Neuronal stem cell (in vitro differentiated cells): ENCODE measurements around the gene EPB41L2.
"Not testable (repeated sequence)": the region's sequence is repeated elsewhere in the genome, so short reads cannot be mapped to it uniquely, and the experiment has no call there.

Experiments used
- DNase-seq: peaks from one replicate; pipeline ENCODE4 v3.0.0-alpha.2; 2013; ENCODE audit warnings: low spot score
- H2AFZ ChIP-seq: one replicate; pipeline ENCODE4 v1.6.1; 2013; ENCODE audit warnings: mild to moderate bottlenecking, low read length, inconsistent platforms
- H2AK5ac ChIP-seq: 2 replicates; pipeline ENCODE4 v1.6.1; 2013; ENCODE audit warnings: low read depth, mild to moderate bottlenecking, inconsistent platforms, low read length, moderate library complexity, mixed read lengths
- H2BK120ac ChIP-seq: 2 replicates; pipeline ENCODE4 v1.6.1; 2013; ENCODE audit warnings: low read depth, mild to moderate bottlenecking, inconsistent platforms, low read length, moderate library complexity, mixed read lengths
- H2BK12ac ChIP-seq: one replicate; pipeline ENCODE4 v1.6.1; 2013; ENCODE audit warnings: low read length, inconsistent platforms
- H2BK15ac ChIP-seq: 2 replicates; pipeline ENCODE4 v1.6.1; 2013; ENCODE audit warnings: mild to moderate bottlenecking, low read length, inconsistent platforms, mixed read lengths
- H2BK5ac ChIP-seq: one replicate; pipeline ENCODE4 v1.6.1; 2013; ENCODE audit warnings: inconsistent platforms, mild to moderate bottlenecking, low read length, moderate library complexity
- H3K14ac ChIP-seq: one replicate; pipeline ENCODE4 v1.6.1; 2013; ENCODE audit warnings: low read length, inconsistent platforms
- H3K18ac ChIP-seq: 2 replicates; pipeline ENCODE4 v1.6.1; 2013; ENCODE audit warnings: low read length, inconsistent platforms
- H3K23ac ChIP-seq: 2 replicates; pipeline ENCODE4 v1.6.1; 2013; ENCODE audit warnings: low read depth, mild to moderate bottlenecking, mixed read lengths, low read length, inconsistent platforms; ENCODE audit not compliant: poor library complexity
- H3K27ac ChIP-seq: replicated peaks from 3 replicates; pipeline ENCODE4 v1.5.1; 2013; ENCODE audit warnings: low read length, inconsistent platforms
- H3K27me3 ChIP-seq, 3 experiments: 2 replicates each; pipeline ENCODE4 v1.6.1; 2013; ENCODE audit warnings: low read length in 3 of 3, mild to moderate bottlenecking in 2 of 3, inconsistent platforms in 1 of 3, low read depth in 1 of 3, mixed read lengths in 1 of 3, moderate library complexity in 1 of 3; ENCODE audit not compliant: control insufficient read depth in 3 of 3, insufficient read depth in 3 of 3
- H3K36me3 ChIP-seq, 2 donors: replicated peaks in 1 of 2; 2 replicates each; pipeline ENCODE4 v1.6.1; 2013; ENCODE audit warnings: low read length in 2 of 2; ENCODE audit not compliant: control insufficient read depth in 2 of 2, insufficient read depth in 2 of 2
- H3K4ac ChIP-seq: 2 replicates; pipeline ENCODE4 v1.6.1; 2013; ENCODE audit warnings: inconsistent platforms, mild to moderate bottlenecking, low read length, moderate library complexity
- H3K4me1 ChIP-seq, 2 donors: 1 replicate in 1 of 2; 2 replicates in 1 of 2; pipeline ENCODE4 v1.6.1; 2013; ENCODE audit warnings: low read length in 2 of 2, low read depth in 1 of 2; ENCODE audit not compliant: control insufficient read depth in 2 of 2, insufficient read depth in 1 of 2
- H3K4me2 ChIP-seq: one replicate; pipeline ENCODE4 v1.6.1; 2013; ENCODE audit warnings: mild to moderate bottlenecking, low read length, inconsistent platforms; ENCODE audit not compliant: insufficient read depth, poor library complexity, severe bottlenecking
- H3K4me3 ChIP-seq, 2 donors: 2 replicates each; pipeline ENCODE4 v1.5.1; 2013; ENCODE audit warnings: low read length in 2 of 2, mild to moderate bottlenecking in 2 of 2, inconsistent platforms in 1 of 2, moderate library complexity in 1 of 2
- H3K79me1 ChIP-seq: one replicate; pipeline ENCODE4 v1.6.1; 2013; ENCODE audit warnings: low read depth, mild to moderate bottlenecking, inconsistent platforms, low read length, moderate library complexity
- H3K9ac ChIP-seq: one replicate; pipeline ENCODE4 v1.6.1; 2013; ENCODE audit warnings: mild to moderate bottlenecking, low read depth, low read length, inconsistent platforms; ENCODE audit not compliant: poor library complexity
- H3K9me3 ChIP-seq, 2 donors: replicated peaks in 1 of 2; 2 replicates each; pipeline versions ENCODE3 to v1.6.1; 2013; ENCODE audit warnings: low read length in 2 of 2, mild to moderate bottlenecking in 2 of 2, inconsistent platforms in 1 of 2, low read depth in 1 of 2, mixed read lengths in 1 of 2, moderate library complexity in 1 of 2; ENCODE audit not compliant: control insufficient read depth in 2 of 2, insufficient read depth in 1 of 2
- H4K8ac ChIP-seq: one replicate; pipeline ENCODE4 v1.6.1; 2013; ENCODE audit warnings: low read depth, mild to moderate bottlenecking, inconsistent platforms, low read length, moderate library complexity
- H4K91ac ChIP-seq: one replicate; pipeline ENCODE4 v1.6.1; 2013; ENCODE audit warnings: low read length, low read depth, mild to moderate bottlenecking, inconsistent platforms; ENCODE audit not compliant: poor library complexity
- WGBS, 2 donors: extraction: QIAGEN DNeasy Blood & Tissue Kit; methylation state at CpG; one replicate each; pipeline ENCODE4 v1.1.7; 2013; ENCODE audit warnings: missing lambda C conversion rate in 2 of 2, mixed read lengths in 1 of 2; ENCODE audit not compliant: insufficient read length in 2 of 2, insufficient replicate concordance in 1 of 2; ENCODE audit errors: extremely low coverage in 2 of 2; 5-methylcytosine and 5-hydroxymethylcytosine counted together

The EPB41L2 gene

DNA sequence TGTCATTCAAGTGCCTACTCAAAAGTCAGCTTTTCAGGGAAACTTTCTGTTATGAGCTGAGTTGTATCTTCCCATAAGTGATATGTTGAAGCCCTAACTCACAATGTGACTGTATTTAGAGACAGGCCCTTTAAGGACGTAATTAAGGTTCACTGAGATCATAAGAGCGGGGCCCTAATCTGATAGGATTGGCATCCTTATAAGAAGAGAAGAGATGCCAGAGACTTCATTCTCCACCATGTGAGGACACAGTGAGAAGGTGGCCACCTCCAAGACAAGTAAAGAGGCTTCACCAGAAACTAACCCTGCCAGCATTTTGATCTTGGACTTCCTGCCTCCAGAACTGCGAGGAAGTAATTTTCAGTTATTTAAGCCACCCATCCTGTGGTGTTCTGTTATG is 248.5 kb downstream of the EPB41L2 start:
- DNase-seq, result no peak
- Histone ChIP-seq H3K23ac (no peak overlapping the region), H3K4me2 (no peak overlapping the region), H3K27me3 (no peaks in the 10 kb centered on the region), H3K14ac (no peak overlapping the region), H2BK15ac (no peak overlapping the region), H3K36me3 (no peaks in the 10 kb centered on the region), H3K4ac (no peak overlapping the region), H3K9me3 (no peaks in the 10 kb centered on the region), H3K27ac (no peak overlapping the region), H2AK5ac (no peak overlapping the region), H3K79me1 (no peaks in the 10 kb centered on the region), H2BK120ac (no peak overlapping the region), H3K4me1 (no peaks in the 10 kb centered on the region), H3K4me3 (no peak overlapping the region), H4K8ac (no peak overlapping the region), H4K91ac (no peak overlapping the region), H3K18ac (no peak overlapping the region), H3K9ac (no peak overlapping the region), H2BK12ac (no peak overlapping the region), H2BK5ac (no peak overlapping the region), H2AFZ (no peak overlapping the region)
- no CpG with 5 or more reads among the region's 3 CpGs for WGBS, 2 donors

DNA sequence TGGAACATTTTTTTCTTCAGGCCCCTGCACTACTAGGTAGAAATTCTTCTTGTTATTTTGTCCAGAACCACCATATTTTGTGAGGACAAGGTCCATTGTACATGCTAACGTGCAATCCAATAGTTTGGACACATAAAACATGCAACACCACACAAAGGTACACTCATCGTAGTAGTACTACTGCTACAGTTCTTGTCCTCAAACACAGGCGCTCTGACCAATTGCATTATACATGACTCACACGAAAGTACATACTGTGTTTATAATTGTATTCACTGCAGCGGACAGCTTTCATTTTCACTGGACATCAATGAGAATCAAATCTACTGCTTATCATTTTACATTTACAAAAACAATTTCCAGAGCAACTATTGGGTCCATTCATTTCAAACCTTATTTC is 251.1 kb downstream of the EPB41L2 start:
- no peak overlapping the region for H4K8ac ChIP-seq
- H3K9ac ChIP-seq, result no peak overlapping the region
- no peaks in the 10 kb centered on the region for H3K36me3 ChIP-seq
- no peak overlapping the region for H2AFZ ChIP-seq
- H2AK5ac ChIP-seq, result no peak overlapping the region
- no peak overlapping the region for H2BK120ac ChIP-seq
- H3K4me1 ChIP-seq, result no peaks in the 10 kb centered on the region
- no peak overlapping the region for H3K4me2 ChIP-seq
- H4K91ac ChIP-seq, result no peak overlapping the region
- H3K14ac ChIP-seq, result no peak overlapping the region
- no peaks in the 10 kb centered on the region for H3K9me3 ChIP-seq
- no peaks in the 10 kb centered on the region for H3K79me1 ChIP-seq
- no peak overlapping the region for H2BK5ac ChIP-seq
- no peak overlapping the region for H2BK15ac ChIP-seq
- no peak overlapping the region for H3K4ac ChIP-seq
- no peak for DNase-seq
- H3K18ac ChIP-seq, result no peak overlapping the region
- H3K23ac ChIP-seq, result no peak overlapping the region
- H3K27ac ChIP-seq, result no peak overlapping the region
- no CpG with 5 or more reads among the region's 5 CpGs for WGBS, 2 donors
- no peak overlapping the region for H3K4me3 ChIP-seq
- no peaks in the 10 kb centered on the region for H3K27me3 ChIP-seq
- H2BK12ac ChIP-seq, result no peak overlapping the region

- Histone ChIP-seq H2BK5ac (no peak overlapping the region), H3K9me3 (no peaks in the 10 kb centered on the region), H2BK120ac (no peak overlapping the region), H3K23ac (no peak overlapping the region), H3K18ac (no peak overlapping the region), H4K91ac (no peak overlapping the region), H3K4me2 (no peak overlapping the region), H3K4me1 (no peaks in the 10 kb centered on the region), H2BK15ac (no peak overlapping the region), H3K27ac (no peak overlapping the region), H3K79me1 (no peaks in the 10 kb centered on the region), H2BK12ac (no peak overlapping the region), H3K4me3 (no peak overlapping the region), H3K9ac (no peak overlapping the region), H4K8ac (peak overlapping the region; percentile 65), H3K14ac (no peak overlapping the region), H3K36me3 (no peaks in the 10 kb centered on the region), H2AK5ac (no peak overlapping the region), H2AFZ (no peak overlapping the region), H3K4ac (no peak overlapping the region), H3K27me3 (no peaks in the 10 kb centered on the region)
- no CpG with 5 or more reads among the region's 9 CpGs for WGBS, 2 donors
- no peak for DNase-seq
These were observed 252.6 kb downstream of the EPB41L2 start for GRCh38 chr6:130810307-130811030.

GRCh38 chr6:130801368-130801767 is 261.7 kb downstream of the EPB41L2 start:
- not testable (repeated sequence) for H2BK120ac ChIP-seq, H3K18ac ChIP-seq, H3K4ac ChIP-seq, H3K14ac ChIP-seq, H3K9ac ChIP-seq, H4K91ac ChIP-seq, H3K4me2 ChIP-seq, H3K27ac ChIP-seq, DNase-seq, H4K8ac ChIP-seq, H3K4me1 ChIP-seq, H2AK5ac ChIP-seq, H3K79me1 ChIP-seq, H3K36me3 ChIP-seq, H3K27me3 ChIP-seq, H2BK15ac ChIP-seq, H2AFZ ChIP-seq, H2BK12ac ChIP-seq, H3K9me3 ChIP-seq, H2BK5ac ChIP-seq, H3K23ac ChIP-seq, H3K4me3 ChIP-seq
- no CpG with 5 or more reads among the region's 37 CpGs for WGBS, 2 donors
